Daoy (cell line): ENCODE data around the gene GADD45B. TPM values are rescaled to one million over a fixed set of nuclear protein-coding genes. Genes with fewer than 3 reads are reported as not detected.
A peak's percentile ranks its signal among the peaks of the same experiment; 100 is the strongest.
"Not testable (repeated sequence)": the region's sequence is repeated elsewhere in the genome, so short reads cannot be mapped to it uniquely, and the experiment has no call there.

Experiments used
- DNase-seq: peaks from one replicate; pipeline ENCODE4 v3.0.0-alpha.2; 2015; ENCODE audit warnings: low read depth
- total RNA-seq: library from RNA; depleted of rRNA; stranded (reverse); fragments of >200 nt; shearing (Covaris generic); gene quantifications from 2 replicates; pipeline ENCODE4 v1.2.3, GENCODE V29; 2014

The GADD45B gene
- total RNA-seq, 1 experiment from 2014 or later, result 85.9 TPM

GRCh38 chr19:2469102-2469914 is 6.6 kb upstream of the GADD45B start:
- DNase-seq, result peak; percentile 88

DNA sequence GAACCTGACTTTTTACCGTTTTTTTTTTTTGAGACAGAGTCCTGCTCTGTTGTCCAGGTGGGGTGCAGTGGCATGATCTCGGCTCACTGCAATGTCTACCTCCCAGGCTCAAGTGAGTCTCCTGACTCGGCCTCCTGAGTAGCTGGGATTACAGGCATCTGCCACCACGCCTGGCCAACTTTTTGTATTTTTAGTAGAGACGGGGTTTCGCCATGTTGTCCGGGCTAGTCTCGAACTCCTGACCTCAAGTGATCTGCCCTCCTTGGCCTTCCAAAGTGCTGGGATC is 6.1 kb upstream of the GADD45B start:
- DNase-seq, result not testable (repeated sequence)

- peak; percentile 97 for DNase-seq
Measured at GRCh38 chr19:2474232-2475017, 1.5 kb upstream of the GADD45B start.

- peak; percentile 83 for DNase-seq
Measured at GRCh38 chr19:2475018-2475701, 767 bp upstream of the GADD45B start.

DNA sequence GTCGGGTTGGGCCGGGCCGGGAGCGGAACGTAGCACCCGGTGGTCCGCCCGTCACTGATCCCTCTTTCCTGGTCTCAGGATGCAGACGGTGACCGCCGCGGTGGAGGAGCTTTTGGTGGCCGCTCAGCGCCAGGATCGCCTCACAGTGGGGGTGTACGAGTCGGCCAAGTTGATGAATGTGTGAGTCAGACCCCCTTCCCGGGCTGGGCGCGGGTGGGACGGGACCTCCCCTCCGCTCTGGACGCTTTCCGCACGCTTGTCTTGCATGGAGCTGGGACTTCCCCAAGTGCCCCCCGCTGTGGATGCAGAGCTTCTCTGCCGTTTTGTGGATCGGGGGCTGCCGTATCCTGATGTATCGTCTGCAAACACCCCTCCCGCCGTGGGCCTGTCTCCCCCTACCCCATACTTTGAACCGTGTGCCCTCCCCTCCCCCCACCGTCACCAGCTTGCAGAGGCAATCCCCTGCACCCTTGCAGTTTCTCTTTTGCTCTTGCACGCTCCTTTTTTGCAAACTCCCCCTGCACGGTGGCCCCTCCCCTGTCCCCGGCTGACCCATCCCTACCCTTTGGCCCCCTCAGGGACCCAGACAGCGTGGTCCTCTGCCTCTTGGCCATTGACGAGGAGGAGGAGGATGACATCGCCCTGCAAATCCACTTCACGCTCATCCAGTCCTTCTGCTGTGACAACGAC is 669 bp downstream of the GADD45B start:
- DNase-seq, result peak; percentile 92

- DNase-seq, result peak; percentile 56
Measured at GRCh38 chr19:2477141-2477710, 1.3 kb downstream of the GADD45B start.

DNA sequence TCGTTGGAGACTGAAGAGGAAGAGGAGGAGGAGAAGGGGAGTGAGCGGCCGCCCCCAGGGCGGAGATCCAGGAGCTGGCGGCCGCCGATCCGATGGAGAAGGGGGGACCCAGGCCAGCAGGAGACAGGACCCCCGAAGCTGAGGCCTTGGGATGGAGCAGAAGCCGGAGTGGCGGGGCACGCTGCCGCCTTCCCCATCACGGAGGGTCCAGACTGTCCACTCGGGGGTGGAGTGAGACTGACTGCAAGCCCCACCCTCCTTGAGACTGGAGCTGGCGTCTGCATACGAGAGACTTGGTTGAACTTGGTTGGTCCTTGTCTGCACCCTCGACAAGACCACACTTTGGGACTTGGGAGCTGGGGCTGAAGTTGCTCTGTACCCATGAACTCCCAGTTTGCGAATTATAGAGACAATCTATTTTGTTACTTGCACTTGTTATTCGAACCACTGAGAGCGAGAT is 1.8 kb downstream of the GADD45B start:
- peak; percentile 54 for DNase-seq

DNA sequence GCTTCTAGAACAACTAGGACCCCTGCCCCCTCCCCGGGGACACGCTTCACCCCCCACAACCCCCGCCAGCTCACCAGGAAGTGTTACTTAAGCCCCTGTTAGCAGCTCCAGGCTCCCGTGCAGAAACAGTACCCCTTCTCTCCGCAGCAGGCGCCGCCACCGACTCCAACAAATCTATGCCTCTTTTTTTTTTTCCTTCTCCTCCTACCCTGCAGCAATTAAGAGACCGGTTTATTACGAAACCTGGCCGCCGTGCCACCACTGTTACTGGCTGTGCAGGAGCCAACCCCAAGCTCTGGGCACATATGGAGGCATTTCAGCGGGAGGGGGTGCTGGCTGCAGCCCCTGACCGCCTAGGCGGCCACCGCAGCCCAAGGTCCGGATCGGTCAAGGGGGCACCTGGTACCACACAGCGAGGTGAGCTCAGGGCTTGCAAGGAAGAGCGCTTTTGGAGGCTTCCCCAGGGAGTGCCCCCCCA is 2.4 kb downstream of the GADD45B start:
- DNase-seq, result peak; percentile 83

DNA sequence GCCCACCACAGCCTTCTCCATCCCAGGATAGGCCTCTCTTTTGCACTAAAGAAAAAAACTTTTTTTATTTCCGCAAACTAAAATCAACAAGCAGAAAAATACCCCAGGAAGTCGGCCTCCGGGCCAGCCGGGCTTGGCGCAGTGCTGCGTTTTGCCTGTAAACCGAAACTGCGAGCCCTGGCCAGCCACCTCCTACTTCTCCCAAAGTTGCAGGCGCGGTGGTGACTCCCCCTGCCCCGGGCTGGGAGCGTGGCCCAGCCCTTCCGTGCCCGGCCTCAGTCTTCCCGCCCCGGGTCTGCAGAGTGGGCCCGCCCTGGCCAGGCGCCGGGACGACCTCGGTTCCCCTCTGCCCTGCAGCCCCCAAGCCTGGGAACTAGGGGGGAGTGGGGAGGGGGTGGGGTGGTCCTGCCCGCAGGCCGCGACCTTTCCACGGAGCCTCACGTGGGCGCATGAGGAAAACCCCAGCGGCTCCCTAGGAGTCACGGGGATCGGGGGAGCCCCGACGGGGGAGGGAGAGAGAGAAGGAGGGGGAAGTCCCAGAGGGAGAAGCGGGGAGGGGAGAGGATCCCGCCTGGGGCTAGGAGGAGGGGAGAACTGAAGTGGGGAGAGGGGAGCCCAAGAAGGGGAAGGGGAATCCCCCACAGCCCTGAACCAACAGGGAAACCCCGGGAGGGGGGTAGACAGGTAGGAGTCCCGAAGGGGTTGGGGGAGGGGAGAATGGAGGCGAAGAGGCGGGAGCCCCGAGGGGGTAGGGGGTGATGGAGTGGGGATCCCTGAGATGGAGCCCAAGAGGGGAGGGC is 3.0 kb downstream of the GADD45B start:
- DNase-seq, result peak; percentile 78

DNA sequence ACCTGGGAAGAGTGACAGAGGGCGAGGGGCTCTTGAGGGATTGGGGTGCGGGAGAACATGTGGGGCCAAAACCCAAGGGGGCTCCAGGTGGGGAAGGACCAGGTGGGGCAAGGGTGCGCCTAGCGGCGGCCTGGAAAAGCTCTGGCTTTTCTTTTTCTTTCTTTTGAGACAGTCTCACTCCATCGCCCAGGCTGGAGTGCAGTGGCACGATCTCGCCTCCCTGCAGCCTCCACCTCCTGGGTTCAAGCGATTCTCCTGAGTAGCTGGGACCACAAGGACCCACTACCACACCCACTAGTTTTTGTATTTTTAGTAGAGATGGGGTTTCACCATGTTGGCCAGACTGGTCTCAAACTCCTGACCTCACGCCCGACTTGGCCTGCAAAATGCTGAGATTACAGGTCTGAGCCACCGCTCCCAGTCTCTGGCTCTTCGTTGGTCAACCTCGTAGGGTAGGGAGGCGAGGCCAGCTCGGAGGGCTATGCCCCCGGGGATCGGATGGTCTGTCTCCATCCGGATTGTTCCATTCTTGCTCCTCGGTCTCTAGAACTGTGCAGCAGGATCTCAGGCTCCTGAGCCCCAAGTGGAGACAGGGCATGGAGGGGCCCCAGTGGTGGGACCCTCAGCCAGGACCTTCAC is 3.7 kb downstream of the GADD45B start:
- no peak for DNase-seq

GRCh38 chr19:2481466-2481865 is 5.5 kb downstream of the GADD45B start:
- DNase-seq, result no peak

GRCh38 chr19:2482354-2483038 is 6.6 kb downstream of the GADD45B start:
- DNase-seq, result no peak

- no peak for DNase-seq
Measured at GRCh38 chr19:2483084-2483483, 7.2 kb downstream of the GADD45B start.

DNA sequence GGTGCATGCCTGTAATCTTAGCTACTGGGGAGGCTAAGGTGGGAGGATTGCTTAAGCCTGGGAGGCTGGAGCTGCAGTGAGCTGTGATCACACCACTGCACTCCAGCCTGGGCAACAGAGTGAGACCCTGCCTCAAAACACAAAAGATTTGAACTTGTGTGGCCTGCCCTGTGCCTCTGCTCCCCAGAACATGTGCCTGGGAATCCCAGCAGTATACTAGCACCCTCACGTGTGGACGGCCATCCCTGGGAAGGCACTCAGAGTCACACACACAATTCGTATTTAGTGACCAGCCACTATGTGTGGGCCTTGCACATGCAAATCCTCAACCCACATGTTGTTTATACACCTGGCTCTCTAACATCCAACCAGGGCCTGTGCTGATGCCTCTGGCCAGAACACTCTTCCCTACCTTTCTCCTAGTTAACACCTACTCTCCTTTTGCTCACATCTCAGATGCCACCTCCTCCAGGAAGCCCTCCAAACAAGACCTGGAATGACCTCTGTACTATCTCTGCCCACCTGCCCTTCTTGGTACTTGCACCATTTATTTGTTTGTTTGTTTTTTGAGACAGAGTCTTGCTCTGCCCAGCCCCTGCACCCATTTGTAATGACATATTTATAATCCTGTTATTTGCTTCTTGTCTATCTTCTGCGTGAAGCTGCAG is 7.7 kb downstream of the GADD45B start:
- DNase-seq, result no peak

GRCh38 chr19:2484178-2484937 is 8.4 kb downstream of the GADD45B start:
- DNase-seq, result no peak

DNA sequence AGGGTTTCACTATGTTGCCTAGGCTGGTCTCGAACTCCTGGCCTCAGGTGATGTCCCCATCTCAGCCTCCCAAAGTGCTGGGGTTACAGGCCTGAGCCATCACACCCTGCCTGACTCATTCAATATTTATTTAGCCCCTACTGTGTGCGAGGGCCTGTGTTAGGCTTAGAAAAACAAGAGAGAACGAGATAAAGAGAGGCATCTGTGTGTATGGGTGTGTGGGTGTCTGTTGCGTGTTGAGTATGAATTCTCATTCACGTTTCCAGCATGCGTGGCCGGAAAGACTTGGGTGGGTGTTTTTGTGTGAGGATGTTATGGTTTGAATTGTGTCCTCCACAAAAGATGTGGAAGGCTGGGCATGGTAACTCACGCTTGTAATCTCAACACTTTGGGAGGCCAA is 9.5 kb downstream of the GADD45B start:
- no peak for DNase-seq

- no peak for DNase-seq
Measured at GRCh38 chr19:2487090-2487489, 11.2 kb downstream of the GADD45B start.

GRCh38 chr19:2487842-2488241 is 11.9 kb downstream of the GADD45B start:
- no peak for DNase-seq
